Iris pigment epithelial cell (primary cell): ENCODE results near the gene IQSEC3.

Experiments used
- DNase-seq: peaks from one replicate; pipeline ENCODE4 v3.0.0-alpha.2; 2011; ENCODE audit warnings: low read depth

Gene IQSEC3

DNA sequence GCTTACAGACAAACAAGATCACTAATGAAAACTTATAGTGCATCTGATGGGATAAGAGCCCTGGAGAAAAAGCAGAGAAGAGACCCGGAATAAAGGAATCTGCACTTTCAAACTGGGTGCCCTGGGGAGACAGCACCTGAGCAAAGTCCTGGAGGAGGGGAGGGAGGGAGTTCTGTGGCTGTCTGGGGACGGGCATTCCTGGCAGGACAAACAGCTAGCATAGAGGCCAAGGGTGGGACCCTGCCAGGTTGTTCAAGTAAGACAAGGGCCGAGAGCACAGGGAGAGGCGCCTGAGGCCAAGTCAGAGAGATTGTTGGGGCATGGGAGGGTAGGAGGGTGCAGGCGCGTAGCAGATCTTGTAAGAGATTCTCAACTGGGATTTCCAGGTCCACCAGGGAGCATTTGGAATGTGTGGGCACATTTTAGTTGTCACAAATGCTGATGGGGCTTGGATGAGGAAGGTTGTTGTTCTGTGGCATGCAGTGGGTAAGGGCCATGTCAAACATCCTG lies 14.2 kb downstream of the IQSEC3 start:
- DNase-seq, result no peak

GRCh38 chr12:82740-83139 lies 16.2 kb downstream of the IQSEC3 start:
- DNase-seq, result no peak

- DNase-seq, result no peak
Observed at GRCh38 chr12:84056-84455, 17.5 kb downstream of the IQSEC3 start.

- DNase-seq, result no peak
Observed at GRCh38 chr12:85191-85666, 18.7 kb downstream of the IQSEC3 start.

- no peak for DNase-seq
Observed at GRCh38 chr12:87315-87714, 20.7 kb downstream of the IQSEC3 start.

DNA sequence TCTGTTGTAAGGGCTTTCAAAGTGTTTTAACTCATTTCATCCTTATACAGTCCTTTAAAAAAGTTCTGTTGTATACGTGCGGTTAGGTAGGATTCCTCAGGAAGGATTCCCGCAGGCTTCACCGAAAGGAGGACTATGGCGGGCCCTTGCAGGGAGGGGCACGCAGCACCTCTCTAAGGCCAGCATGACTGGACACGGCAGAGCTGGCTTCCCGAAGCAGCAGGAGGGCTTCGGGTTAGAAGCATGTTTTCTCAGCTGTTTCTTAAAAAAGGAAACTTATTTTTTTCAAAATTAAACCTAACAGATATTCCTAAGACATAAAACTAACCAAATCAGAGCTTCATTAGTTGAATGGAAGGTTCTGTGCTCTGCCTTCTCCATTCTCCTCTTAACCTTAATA lies 21.3 kb downstream of the IQSEC3 start:
- no peak for DNase-seq

DNA sequence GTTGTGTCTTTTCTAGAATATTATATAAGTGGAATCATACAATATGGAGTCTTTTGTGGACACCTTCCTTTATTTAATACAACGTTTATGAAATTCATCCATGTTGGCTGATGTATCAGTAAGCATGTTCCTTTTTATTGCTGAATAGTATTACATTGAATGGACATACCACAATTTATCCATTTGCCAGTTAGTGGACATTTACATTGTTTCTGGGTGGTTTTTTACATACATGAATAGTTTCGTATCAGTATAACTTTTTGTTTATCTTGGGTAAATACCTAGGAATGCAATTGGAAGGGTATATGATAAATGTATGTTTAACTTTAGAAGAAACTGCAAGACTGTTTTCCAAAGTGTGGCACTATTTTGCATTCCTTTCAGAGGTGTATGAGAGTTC lies 23.1 kb downstream of the IQSEC3 start:
- no peak for DNase-seq

- DNase-seq, result no peak
Observed at GRCh38 chr12:91213-91612, 24.6 kb downstream of the IQSEC3 start.

DNA sequence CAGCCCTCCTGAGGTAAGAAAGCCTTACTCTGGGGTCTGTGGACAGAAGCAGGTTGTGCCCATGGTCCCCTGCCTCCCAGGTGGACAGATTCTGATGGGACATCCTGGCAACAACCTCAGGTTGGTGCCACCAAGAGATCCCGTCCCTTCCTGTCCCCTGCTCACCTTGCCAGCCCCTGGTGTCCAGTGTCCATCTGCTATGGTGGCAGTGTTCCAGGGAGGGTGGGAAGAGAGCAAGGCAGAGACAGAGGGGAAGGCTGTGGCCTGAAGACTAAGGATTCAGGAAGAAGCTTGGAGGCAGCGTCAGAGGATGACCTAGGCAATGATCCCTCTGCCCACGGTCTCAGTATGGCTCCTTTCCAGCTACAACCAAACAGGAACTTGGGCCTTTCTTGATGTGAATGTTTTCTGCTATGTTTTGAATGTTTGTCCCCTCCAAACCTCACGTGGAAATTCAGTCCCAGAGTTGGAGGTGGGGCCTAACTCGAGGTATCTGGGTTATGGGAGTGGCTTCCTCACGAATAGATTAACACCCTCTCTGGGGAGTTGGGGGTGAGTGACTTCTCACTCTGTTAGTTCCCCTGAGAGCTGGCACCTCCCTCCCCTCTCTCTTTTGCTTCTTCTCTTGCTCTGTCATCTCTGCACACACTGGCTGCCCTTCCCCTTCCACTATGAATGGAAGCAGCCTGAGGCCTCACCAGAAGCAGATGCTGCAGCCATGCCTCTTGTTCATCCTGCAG lies 26.9 kb downstream of the IQSEC3 start:
- no peak for DNase-seq

GRCh38 chr12:96543-96942 lies 30.0 kb downstream of the IQSEC3 start:
- DNase-seq, result no peak

DNA sequence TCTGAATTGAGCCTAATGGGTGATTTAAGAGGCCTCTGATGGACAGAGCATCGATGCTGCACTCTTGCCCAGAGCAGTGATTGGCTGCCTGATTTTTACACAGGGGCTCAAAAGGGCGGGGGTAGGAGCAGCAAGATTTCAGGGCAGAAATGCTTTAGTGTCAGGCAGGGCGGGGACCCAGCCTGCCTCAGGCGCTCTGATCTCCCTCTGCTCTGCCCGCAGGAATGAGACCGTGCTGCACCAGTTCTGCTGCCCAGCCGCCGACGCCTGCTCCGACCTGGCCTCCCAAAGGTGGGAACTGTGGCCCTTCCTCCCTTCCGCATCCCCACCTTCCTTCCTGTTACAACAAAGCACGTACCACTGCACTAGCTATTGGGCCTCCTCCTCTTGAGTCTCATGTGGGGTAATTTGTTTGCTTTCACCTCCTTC lies 32.4 kb downstream of the IQSEC3 start:
- DNase-seq, result no peak

- peak; percentile 22 for DNase-seq
Observed at GRCh38 chr12:99605-100004, 33.0 kb downstream of the IQSEC3 start.

DNA sequence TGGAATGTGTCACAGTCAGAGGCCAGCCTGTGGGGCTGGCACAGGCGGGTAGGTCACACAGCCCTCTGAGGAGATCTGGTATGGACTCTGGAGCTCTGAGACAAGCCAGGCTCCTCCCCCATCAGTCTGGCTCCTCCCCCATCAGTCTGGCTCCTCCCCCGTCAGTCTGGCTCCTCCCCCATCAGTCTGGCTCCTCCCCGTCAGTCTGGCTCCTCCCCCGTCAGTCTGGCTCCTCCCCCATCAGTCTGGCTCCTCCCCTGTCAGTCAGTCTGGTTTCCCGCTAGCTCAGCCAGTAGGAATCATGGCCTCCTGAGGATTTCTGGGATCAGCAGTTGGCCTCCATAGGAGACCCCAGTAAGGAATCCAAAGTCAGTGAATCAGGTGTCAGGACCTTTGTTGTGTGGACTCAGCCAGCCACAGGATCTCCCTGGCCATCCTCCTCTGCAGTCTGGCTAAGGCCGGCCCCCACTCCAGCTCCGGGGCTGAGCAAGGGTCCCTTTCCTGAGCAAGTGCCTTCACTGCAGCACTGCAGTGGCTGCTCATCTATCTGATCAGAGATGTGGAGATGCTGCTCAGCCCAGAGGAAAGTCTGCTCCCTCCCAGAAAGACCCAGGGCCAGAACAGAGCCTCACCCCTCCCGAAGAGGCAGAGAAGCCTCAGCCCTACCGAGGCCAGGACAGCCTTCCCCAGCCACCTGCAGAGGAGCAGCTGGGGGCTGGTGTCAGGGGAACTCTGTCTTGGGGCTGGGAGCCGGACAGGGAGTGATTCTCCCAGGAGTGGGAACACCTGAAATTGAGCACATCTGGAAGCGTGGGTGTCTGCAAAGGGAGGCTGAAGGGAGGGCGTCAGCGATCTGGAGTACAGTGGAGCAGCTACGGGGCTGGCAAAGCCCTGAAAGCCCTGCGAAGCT lies 35.7 kb downstream of the IQSEC3 start:
- no peak for DNase-seq

- no peak for DNase-seq
Observed at GRCh38 chr12:102879-103168, 36.3 kb downstream of the IQSEC3 start.

DNA sequence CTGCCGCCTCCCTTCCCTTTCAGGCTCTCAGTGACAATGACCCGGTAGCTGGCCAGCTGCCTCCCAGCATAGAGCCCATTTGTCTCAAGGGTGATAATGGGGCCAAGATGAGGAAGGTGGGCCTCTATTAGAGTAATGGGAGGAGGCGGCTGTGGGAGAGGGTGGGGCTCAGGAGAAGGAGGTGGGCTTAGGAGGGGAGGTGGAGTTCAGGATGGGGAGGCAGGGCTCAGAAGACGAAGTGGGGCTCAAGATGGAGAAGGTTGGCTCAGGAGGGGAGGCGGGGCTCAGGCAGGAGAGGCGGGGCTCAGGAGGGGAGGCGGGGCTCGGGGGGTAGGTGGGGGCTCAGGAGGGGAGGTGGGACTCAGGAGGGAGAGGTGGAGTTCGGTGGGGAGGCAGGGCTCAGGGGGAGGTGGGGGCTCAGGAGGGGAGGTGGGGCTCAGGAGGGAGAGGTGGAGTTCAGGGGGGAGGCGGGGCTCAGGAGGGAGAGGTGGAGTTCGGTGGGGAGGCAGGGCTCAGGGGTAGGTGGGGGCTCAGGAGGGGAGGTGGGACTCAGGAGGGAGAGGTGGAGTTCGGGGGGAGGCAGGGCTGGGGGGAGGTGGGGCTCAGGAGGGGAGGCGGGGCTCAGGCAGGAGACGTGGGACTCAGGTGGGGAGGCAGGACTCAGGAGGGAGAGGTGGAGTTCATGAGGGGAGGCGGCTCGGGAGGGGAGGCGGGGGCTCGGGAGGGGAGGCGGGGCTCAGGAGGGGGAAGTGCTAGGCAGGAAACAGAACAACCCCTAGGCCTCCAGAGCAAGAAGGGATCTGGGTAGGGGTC lies 36.8 kb downstream of the IQSEC3 start:
- DNase-seq, result no peak

DNA sequence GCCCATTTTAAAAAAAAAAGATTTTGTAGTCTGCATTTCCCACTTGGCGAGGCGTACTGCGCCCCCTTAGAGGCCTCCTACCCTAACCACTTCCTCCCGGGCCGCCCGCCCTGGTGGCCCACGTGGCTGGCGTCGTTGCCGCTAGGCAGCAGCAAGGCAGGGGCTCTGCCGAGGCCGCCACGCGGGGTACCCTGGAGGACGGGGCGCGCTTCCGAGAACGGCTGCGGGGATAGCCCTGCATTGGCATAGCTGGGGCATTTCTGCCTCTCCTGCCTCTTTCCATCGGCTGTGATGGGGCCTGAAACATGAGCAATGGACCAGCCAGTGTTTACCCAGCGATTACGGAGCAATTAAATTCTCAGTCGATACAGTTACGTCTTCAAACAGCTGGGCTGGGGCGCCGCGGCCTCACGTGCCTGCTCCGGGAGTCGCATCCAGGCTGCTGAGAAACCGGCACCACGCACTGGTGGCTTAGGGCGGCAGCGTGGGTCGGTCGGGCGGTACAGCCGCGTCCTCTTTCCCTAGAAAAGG lies 38.0 kb downstream of the IQSEC3 start:
- DNase-seq, result no peak

GRCh38 chr12:105696-106095 lies 39.1 kb downstream of the IQSEC3 start:
- DNase-seq, result no peak

DNA sequence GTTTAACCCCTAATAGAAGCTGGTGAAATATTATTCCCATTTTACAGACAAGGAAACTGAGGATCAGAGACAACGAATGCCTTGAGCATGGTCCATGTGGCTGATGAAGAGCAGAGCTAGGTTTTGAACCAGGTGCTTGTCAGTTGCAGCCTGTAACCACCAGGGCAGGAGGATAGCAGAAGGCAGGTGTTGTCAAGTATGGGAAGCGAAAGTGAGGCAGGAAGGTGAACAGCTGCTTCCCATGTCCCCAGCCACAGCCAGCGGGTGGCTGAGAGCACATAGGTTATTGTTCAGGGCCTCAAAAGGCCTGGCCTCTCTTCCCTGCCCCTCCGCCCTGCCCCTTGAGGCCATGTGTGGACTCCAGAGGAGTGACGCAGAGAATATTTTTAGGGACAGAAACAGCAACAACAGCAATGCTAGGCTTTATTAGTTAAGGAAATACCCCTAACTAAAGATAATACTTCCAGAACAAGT lies 39.6 kb downstream of the IQSEC3 start:
- DNase-seq, result no peak

DNA sequence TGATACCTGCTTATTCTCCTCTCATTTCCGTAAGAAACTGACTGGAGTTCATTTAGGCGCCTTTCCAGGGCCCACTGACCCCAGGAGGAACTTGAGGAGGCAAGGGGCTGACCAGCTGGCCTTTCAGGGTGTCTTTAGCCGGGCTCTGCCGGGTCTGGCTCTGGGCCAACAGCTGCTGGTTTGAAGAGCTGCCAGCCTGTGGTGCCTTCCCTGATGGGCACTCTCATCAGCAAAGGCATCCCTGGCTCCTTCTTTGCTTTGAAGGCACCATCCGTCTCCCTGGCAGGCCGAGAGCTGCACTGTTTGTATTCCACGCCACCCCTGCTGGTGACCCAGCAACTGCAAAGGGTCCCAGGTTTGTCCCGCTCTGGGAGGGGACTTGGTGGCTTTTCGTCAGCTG lies 42.0 kb downstream of the IQSEC3 start:
- no peak for DNase-seq

DNA sequence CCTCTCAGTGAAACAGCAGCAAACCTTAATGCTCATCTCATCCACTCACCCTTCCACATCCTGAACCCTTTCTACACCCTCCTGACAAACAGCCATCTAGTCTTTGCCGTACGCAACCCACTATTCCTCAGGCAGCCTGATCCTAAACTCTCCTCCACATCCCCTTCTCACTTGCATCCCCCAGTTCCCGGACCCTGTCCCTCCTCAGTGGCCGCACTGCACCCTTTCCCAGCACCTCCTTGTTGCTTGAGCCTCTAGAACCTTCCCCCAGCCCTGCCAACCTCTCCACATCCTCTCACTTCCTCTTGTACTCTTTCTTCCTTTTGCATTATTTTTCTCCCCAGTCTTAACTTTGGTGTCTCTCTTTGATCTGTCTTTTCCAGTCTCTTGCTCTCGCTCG lies 42.9 kb downstream of the IQSEC3 start:
- no peak for DNase-seq

GRCh38 chr12:109872-110271 lies 43.3 kb downstream of the IQSEC3 start:
- no peak for DNase-seq
